Loucy (cell line): ENCODE results near the gene NXPE4.
"Not testable (repeated sequence)": the region's sequence is repeated elsewhere in the genome, so short reads cannot be mapped to it uniquely, and the experiment has no call there.

Source experiments
- H2AFZ ChIP-seq: fragments of 200-600 bp; sonication (generic); 2 replicates; pipeline ENCODE4 v1.6.0; 2016; ENCODE audit warnings: antibody characterized with exemption, mild to moderate bottlenecking, low read length, moderate library complexity
- H3F3A ChIP-seq: fragments of 200-600 bp; 2 replicates; pipeline ENCODE4 v1.6.0; 2016; ENCODE audit warnings: antibody characterized with exemption, low read depth, mild to moderate bottlenecking
- H3K27me3 ChIP-seq: fragments of 200-600 bp; sonication (generic); 2 replicates; pipeline ENCODE4 v1.6.1; 2014; ENCODE audit warnings: low read length, mild to moderate bottlenecking; ENCODE audit not compliant: insufficient read depth, poor library complexity, severe bottlenecking
- H3K36me3 ChIP-seq: fragments of 200-600 bp; sonication (generic); 2 replicates; pipeline ENCODE4 v1.6.1; 2016; ENCODE audit warnings: low read length; ENCODE audit not compliant: insufficient read depth
- H3K4me1 ChIP-seq: fragments of 200-600 bp; sonication (generic); 2 replicates; pipeline ENCODE4 v1.5.1; 2014; ENCODE audit warnings: low read length, mild to moderate bottlenecking; ENCODE audit not compliant: insufficient read depth, poor library complexity, severe bottlenecking
- H3K4me2 ChIP-seq: fragments of 200-600 bp; sonication (generic); 2 replicates; pipeline ENCODE4 v1.6.0; 2014; ENCODE audit warnings: antibody characterized with exemption, low read length, low read depth, mild to moderate bottlenecking; ENCODE audit not compliant: poor library complexity, severe bottlenecking
- H3K4me3 ChIP-seq: fragments of 200-600 bp; sonication (generic); 2 replicates; pipeline ENCODE4 v1.5.1; 2014; ENCODE audit warnings: low read length, mild to moderate bottlenecking, mixed read lengths; ENCODE audit not compliant: poor library complexity, severe bottlenecking
- H3K79me2 ChIP-seq: fragments of 200-600 bp; sonication (generic); 2 replicates; pipeline ENCODE4 v1.6.1; 2014; ENCODE audit warnings: low read length; ENCODE audit not compliant: insufficient read depth
- H3K9ac ChIP-seq: fragments of 200-600 bp; sonication (generic); 2 replicates; pipeline ENCODE4 v1.6.0; 2014; ENCODE audit warnings: mild to moderate bottlenecking, low read depth, low read length, moderate library complexity; ENCODE audit not compliant: poor library complexity, severe bottlenecking
- H3K9me2 ChIP-seq: fragments of 200-600 bp; sonication (generic); replicated peaks from 2 replicates; pipeline ENCODE4 v1.6.1; 2016; ENCODE audit warnings: low read depth, low read length, mixed read lengths
- H3K9me3 ChIP-seq: fragments of 200-600 bp; sonication (generic); 2 replicates; pipeline ENCODE4 v1.6.1; 2014; ENCODE audit warnings: mild to moderate bottlenecking, antibody characterized with exemption, low read length, low read depth; ENCODE audit not compliant: insufficient read depth
- H4K20me1 ChIP-seq: fragments of 200-600 bp; sonication (generic); 2 replicates; pipeline ENCODE4 v1.6.0; 2014; ENCODE audit warnings: antibody characterized with exemption, low read length, mild to moderate bottlenecking; ENCODE audit not compliant: insufficient read depth, poor library complexity, severe bottlenecking
- EZH2phosphoT487 ChIP-seq: fragments of 200-600 bp; IDR thresholded peaks from 2 replicates; pipeline ENCODE4 v1.6.1; 2018; ENCODE audit warnings: antibody characterized with exemption, mild to moderate bottlenecking, moderate library complexity, borderline replicate concordance
- TF ChIP-seq, protein P1 (sequence below): fragments of 200-600 bp; sonication (generic); conservative IDR thresholded peaks from 2 replicates; pipeline ENCODE4 v1.5.1; 2014; ENCODE audit warnings: mild to moderate bottlenecking, antibody characterized with exemption, low read length

The NXPE4 gene

DNA sequence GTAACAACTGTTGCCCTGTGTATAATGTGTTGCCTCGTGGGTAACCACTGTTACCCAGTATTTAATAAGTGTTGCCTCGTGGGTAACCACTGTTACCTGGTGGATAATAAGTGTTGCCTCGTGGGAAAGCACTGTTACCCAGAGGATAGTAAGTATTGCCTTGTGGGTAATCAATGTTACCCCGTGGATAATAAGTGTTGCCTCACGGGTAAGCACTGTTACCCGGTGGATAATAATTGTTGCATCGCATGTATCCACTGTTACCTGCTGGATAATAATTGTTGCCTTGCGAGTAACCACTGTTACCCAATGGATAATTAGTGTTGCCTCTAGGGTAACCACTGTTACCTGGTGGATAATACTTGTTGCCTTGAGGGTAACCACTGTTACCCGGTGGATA, 17.1 kb upstream of the NXPE4 start:
- H3K27me3 ChIP-seq = no peaks in the 10 kb centered on the region
- H4K20me1 ChIP-seq = no peaks in the 10 kb centered on the region
- no peaks in the 10 kb centered on the region for H3K36me3 ChIP-seq
- no peak overlapping the region for H3K9ac ChIP-seq
- no peaks in the 10 kb centered on the region for H3K79me2 ChIP-seq
- H3K4me1 ChIP-seq = no peaks in the 10 kb centered on the region
- no peak overlapping the region for H3K4me3 ChIP-seq
- no peak for TF ChIP-seq EZH2phosphoT487
- TF ChIP-seq, protein P1, sequence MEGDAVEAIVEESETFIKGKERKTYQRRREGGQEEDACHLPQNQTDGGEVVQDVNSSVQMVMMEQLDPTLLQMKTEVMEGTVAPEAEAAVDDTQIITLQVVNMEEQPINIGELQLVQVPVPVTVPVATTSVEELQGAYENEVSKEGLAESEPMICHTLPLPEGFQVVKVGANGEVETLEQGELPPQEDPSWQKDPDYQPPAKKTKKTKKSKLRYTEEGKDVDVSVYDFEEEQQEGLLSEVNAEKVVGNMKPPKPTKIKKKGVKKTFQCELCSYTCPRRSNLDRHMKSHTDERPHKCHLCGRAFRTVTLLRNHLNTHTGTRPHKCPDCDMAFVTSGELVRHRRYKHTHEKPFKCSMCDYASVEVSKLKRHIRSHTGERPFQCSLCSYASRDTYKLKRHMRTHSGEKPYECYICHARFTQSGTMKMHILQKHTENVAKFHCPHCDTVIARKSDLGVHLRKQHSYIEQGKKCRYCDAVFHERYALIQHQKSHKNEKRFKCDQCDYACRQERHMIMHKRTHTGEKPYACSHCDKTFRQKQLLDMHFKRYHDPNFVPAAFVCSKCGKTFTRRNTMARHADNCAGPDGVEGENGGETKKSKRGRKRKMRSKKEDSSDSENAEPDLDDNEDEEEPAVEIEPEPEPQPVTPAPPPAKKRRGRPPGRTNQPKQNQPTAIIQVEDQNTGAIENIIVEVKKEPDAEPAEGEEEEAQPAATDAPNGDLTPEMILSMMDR = no peak
- no peak overlapping the region for H2AFZ ChIP-seq
- no peak overlapping the region for H3K4me2 ChIP-seq
- no peaks in the 10 kb centered on the region for H3F3A ChIP-seq
- no peaks in the 10 kb centered on the region for H3K9me2 ChIP-seq
- peaks cover 46% of the 10 kb centered on the region; the same call in 1 of the 2 replicates for H3K9me3 ChIP-seq

DNA sequence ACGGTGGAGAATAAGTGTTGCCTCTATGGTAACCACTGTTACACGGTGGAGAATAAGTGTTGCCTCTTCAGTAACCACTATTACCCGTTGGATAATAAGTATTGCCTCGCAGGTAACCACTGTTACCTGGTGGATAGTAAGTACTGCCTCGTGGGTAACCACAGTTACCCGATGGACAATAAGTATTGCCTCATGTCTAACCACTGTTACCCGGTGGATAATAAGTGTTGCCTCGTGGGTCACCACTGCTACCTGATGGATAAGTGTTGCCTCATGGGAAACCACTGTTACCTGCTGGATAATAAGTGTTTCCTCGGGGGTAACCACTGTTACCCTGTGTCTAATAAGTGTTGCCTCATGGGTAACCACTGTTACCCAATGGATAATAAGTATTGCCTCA, 16.6 kb upstream of the NXPE4 start:
- not testable (repeated sequence) for H2AFZ ChIP-seq, H4K20me1 ChIP-seq, H3K4me1 ChIP-seq, H3K4me3 ChIP-seq, H3K36me3 ChIP-seq, H3K9me2 ChIP-seq, H3K4me2 ChIP-seq, H3K79me2 ChIP-seq, H3K27me3 ChIP-seq, H3F3A ChIP-seq, H3K9ac ChIP-seq
- H3K9me3 ChIP-seq = peaks cover 46% of the 10 kb centered on the region; the same call in 1 of the 2 replicates

DNA sequence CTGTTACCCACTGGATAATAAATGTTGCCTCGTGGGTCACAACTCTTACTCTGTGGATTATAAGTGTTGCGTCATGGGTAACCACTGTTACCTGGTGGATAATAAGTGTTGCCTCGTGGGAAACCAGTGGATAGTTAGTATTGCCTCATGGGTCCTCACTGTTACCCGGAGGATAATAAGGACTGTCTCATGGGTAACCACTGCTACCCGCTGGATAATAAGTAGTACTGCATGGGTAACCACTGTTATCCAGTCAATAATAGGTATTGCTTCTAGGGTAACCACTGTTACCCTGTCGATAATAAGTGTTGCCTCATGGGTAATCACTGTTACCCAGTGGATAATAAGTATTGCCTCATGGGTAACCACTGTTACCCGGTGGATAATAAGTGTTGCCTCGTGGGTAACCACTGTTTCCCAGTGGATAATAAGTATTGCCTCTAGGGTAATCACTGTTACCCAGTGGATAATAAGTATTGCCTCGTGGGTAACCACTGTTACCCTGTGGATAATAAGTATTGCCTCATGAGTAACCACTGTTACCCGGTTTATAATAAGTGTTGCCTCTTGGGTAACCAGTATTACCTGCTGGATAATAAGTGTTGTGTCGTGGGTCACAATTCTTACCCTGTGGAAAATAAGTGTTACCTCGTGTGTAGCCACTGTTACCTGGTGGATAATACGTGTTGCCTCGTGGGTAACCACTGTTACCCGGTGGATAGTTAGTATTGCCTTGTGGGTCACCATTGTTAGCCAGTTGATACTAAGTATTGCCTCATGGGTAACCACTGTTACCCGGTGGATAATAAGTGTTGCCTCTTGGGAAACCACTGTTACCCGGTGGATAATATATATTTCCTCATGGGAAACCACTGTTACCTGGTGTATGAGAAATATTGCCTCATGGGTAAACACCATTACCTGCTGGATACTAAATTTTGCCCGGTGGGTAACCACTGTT, 15.7 kb upstream of the NXPE4 start:
- Histone ChIP-seq H4K20me1 (no peaks in the 10 kb centered on the region), H3K4me3 (no peak overlapping the region), H3K9ac (no peak overlapping the region), H3K36me3 (no peaks in the 10 kb centered on the region), H3K9me3 (peaks cover 40% of the 10 kb centered on the region; the same call in 1 of the 2 replicates), H2AFZ (no peak overlapping the region), H3K27me3 (no peaks in the 10 kb centered on the region), H3K9me2 (no peaks in the 10 kb centered on the region), H3K4me1 (no peaks in the 10 kb centered on the region), H3K4me2 (no peak overlapping the region), H3K79me2 (no peaks in the 10 kb centered on the region), H3F3A (no peaks in the 10 kb centered on the region)
- TF ChIP-seq EZH2phosphoT487 = no peak
- TF ChIP-seq, protein P1 = no peak
